Endothelial cell of umbilical vein (primary cell): ENCODE measurements around the gene SIM1. TPM values are rescaled to one million over a fixed set of nuclear protein-coding genes. Genes with fewer than 3 reads are reported as not detected.

Experiments
- BruUV-seq: library from RNA; stranded (reverse); fragments of 400-500 nt; replicated peaks from 2 replicates; lab custom pipeline; 2021; lab: Mats Ljungman, UMichigan
- CTCF ChIA-PET: fragments of 300-600, 350-600 bp; sonication (Branson Sonifier 250); formaldehyde crosslinking; loops from one replicate; lab custom pipeline; 2021; ENCODE audit warnings: antibody characterized with exemption, inconsistent platforms; lab: Charles Lee
- POLR2A ChIA-PET: fragments of 300-600, 350-600 bp; sonication (Branson Sonifier 250); formaldehyde crosslinking; loops from one replicate; lab custom pipeline; 2021; ENCODE audit warnings: antibody characterized with exemption, inconsistent platforms; lab: Charles Lee
- DNase-seq: peaks from one replicate; pipeline ENCODE4 v3.0.0-alpha.2; 2011; ENCODE audit warnings: low read depth, low spot score
- FAIRE-seq: peaks from 2 replicates; lab custom pipeline; 2011; peaks lifted over from hg19 to GRCh38; lab: Jason Lieb, UNC
- H2AFZ ChIP-seq: 2 replicates; pipeline ENCODE4 v1.6.0; 2012; ENCODE audit warnings: low read depth, low read length, control low read depth, inconsistent platforms
- H3K27ac ChIP-seq: 2 replicates; pipeline ENCODE4 v1.5.1; 2011; ENCODE audit warnings: low read depth, mild to moderate bottlenecking, control low read depth, low read length, moderate library complexity; ENCODE audit not compliant: insufficient read depth
- H3K27me3 ChIP-seq, 2 experiments: 2 replicates each; pipeline versions ENCODE4 v1.6.0 to v1.6.1; 2011; ENCODE audit warnings: low read length in 2 of 2, mixed read lengths in 1 of 2; ENCODE audit not compliant: control insufficient read depth in 2 of 2, insufficient read depth in 2 of 2
- H3K36me3 ChIP-seq, 2 experiments: 2 replicates in 1 of 2; 3 replicates in 1 of 2; pipeline ENCODE4 v1.5.1; 2011; ENCODE audit warnings: low read length in 2 of 2, mild to moderate bottlenecking in 1 of 2, moderate library complexity in 1 of 2; ENCODE audit not compliant: control insufficient read depth in 2 of 2, insufficient read depth in 2 of 2; ENCODE audit errors: extremely low read depth in 1 of 2
- H3K4me1 ChIP-seq: 3 replicates; pipeline ENCODE4 v1.5.1; 2011; ENCODE audit warnings: mild to moderate bottlenecking, low read length; ENCODE audit not compliant: control insufficient read depth, insufficient read depth; ENCODE audit errors: extremely low read depth
- H3K4me2 ChIP-seq: 2 replicates; pipeline ENCODE4 v1.6.1; 2011; ENCODE audit warnings: low read length, control low read depth, mixed read lengths; ENCODE audit not compliant: insufficient read depth
- H3K4me3 ChIP-seq, 3 experiments: fragments of 200-600 bp in 1 of 3; sonication (generic), shearing (Covaris generic) in 1 of 3; replicated peaks in 1 of 3; 2 replicates each; pipeline ENCODE4 v1.5.1; 2011 to 2016; ENCODE audit warnings: control low read depth in 3 of 3, low read length in 3 of 3, mild to moderate bottlenecking in 2 of 3, inconsistent platforms in 1 of 3, low read depth in 1 of 3, moderate library complexity in 1 of 3; ENCODE audit not compliant: insufficient read depth in 1 of 3
- H3K79me2 ChIP-seq: 2 replicates; pipeline ENCODE4 v1.6.0; 2012; ENCODE audit warnings: low read length, inconsistent platforms; ENCODE audit not compliant: control insufficient read depth, insufficient read depth
- H3K9ac ChIP-seq: replicated peaks from 2 replicates; pipeline ENCODE3; 2011; ENCODE audit warnings: low read length, control low read depth; ENCODE audit not compliant: insufficient read depth; ENCODE audit errors: extremely low read depth
- H3K9me1 ChIP-seq: replicated peaks from 3 replicates; pipeline ENCODE4 v1.6.0; 2011; ENCODE audit warnings: mild to moderate bottlenecking, low read length; ENCODE audit not compliant: control insufficient read depth, insufficient read depth; ENCODE audit errors: extremely low read depth
- H3K9me3 ChIP-seq: replicated peaks from 2 replicates; pipeline ENCODE4 v1.5.1; 2012; ENCODE audit warnings: low read length, inconsistent platforms; ENCODE audit not compliant: control insufficient read depth, insufficient read depth
- H4K20me1 ChIP-seq: replicated peaks from 2 replicates; pipeline ENCODE3; 2011; ENCODE audit warnings: mild to moderate bottlenecking, low read length; ENCODE audit not compliant: control insufficient read depth, insufficient read depth; ENCODE audit errors: extremely low read depth
- EZH2 ChIP-seq: IDR thresholded peaks from 2 replicates; pipeline ENCODE4 v1.6.1; 2012; ENCODE audit warnings: borderline replicate concordance, low read depth, mild to moderate bottlenecking, moderate library complexity, low read length, inconsistent platforms; ENCODE audit not compliant: severe bottlenecking
- FOS ChIP-seq: IDR thresholded peaks from 2 replicates; pipeline ENCODE4 v1.6.1; 2011; ENCODE audit warnings: mild to moderate bottlenecking, low read length, moderate library complexity, borderline replicate concordance; ENCODE audit not compliant: insufficient read depth
- GATA2 ChIP-seq: IDR thresholded peaks from 2 replicates; pipeline ENCODE4 v1.7.0; 2011; ENCODE audit warnings: low read depth, mild to moderate bottlenecking, moderate library complexity, mixed read lengths, low read length; ENCODE audit not compliant: insufficient read length, insufficient read depth
- JUN ChIP-seq: IDR thresholded peaks from 2 replicates; pipeline ENCODE4 v1.6.1; 2011; ENCODE audit warnings: borderline replicate concordance, low read depth; ENCODE audit not compliant: insufficient read length, insufficient read depth
- MYC ChIP-seq: IDR thresholded peaks from one replicate; pipeline ENCODE4 v1.6.1; 2011; ENCODE audit warnings: mild to moderate bottlenecking, low read depth, low read length
- POLR2A ChIP-seq: IDR thresholded peaks from 2 replicates; pipeline ENCODE4 v1.6.1; 2012; ENCODE audit warnings: low read depth, mild to moderate bottlenecking, control low read depth, low read length
- POLR2AphosphoS5 ChIP-seq: IDR thresholded peaks from 2 replicates; pipeline ENCODE4 v1.6.1; 2012; ENCODE audit warnings: low read depth, mild to moderate bottlenecking, control low read depth, low read length, moderate library complexity; ENCODE audit not compliant: insufficient read depth
- dilution Hi-C: fragments of 300-500 bp; cut with MboI; formaldehyde crosslinking; loops from one replicate; pipeline ENCODE4 v1.15.0; 2019; ENCODE audit warnings: low sequenced_read_pairs; ENCODE audit not compliant: extremely low pct_ligation_motif_present
- intact Hi-C: fragments of 100-400 bp; cut with micrococcal nuclease; formaldehyde crosslinking; loops from one replicate; pipeline ENCODE4 v1.10.0; 2022
- polyA plus RNA-seq, 4 experiments: library from polyadenylated mRNA; depleted of rRNA in 3 of 4; stranded (reverse) in 3 of 4; unstranded in 1 of 4; fragments of >200 nt; gene quantifications; 2 replicates each; pipeline versions ENCODE4 v1.2.1 to v1.2.3, GENCODE V29; 2011 to 2012; ENCODE audit warnings: missing spikeins in 1 of 4
- total RNA-seq: library from RNA; stranded (reverse); gene quantifications from 2 replicates; pipeline ENCODE4 v1.2.3, GENCODE V29; 2021
- TF ChIP-seq, protein P1 (sequence below), 2 donors: IDR thresholded peaks; 1 replicate in 1 of 2; 2 replicates in 1 of 2; pipeline ENCODE4 v1.5.1; 2011; ENCODE audit warnings: low read length in 2 of 2, mild to moderate bottlenecking in 2 of 2, moderate library complexity in 2 of 2, control low read depth in 1 of 2, inconsistent platforms in 1 of 2, low read depth in 1 of 2; ENCODE audit not compliant: insufficient read depth in 1 of 2; ENCODE audit errors: extremely low read depth in 1 of 2
- TF ChIP-seq, protein P2 (sequence below): IDR thresholded peaks from 2 replicates; pipeline ENCODE4 v1.6.1; 2011; ENCODE audit not compliant: insufficient read depth, insufficient read length

SIM1 gene
- total and polyA plus RNA-seq, 2 donors (not counting 3 experiments of a cell fraction or from before 2014, with no cell fraction given) = 0.14 to 0.29 TPM

DNA sequence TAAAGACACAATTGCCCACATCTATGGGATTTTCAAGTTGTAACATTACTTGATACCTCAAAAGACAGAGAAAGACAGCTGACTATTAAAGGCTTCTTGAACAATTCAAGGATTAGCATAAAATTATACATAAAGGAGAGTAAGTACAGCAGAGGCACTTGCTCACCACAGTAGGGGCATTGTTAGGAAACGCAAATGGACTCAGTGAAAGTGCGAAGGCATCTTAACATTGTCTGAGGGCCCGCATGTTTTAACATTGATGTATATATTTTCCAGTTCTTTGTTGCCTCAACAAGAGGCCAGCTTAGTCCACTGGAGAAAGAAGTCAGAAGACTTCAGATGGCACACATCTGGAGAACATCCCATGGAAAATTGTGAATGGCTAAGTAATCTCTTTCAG is 115.4 kb downstream of the SIM1 start:
- H3K9ac ChIP-seq = no peak overlapping the region
- TF ChIP-seq, protein P1, sequence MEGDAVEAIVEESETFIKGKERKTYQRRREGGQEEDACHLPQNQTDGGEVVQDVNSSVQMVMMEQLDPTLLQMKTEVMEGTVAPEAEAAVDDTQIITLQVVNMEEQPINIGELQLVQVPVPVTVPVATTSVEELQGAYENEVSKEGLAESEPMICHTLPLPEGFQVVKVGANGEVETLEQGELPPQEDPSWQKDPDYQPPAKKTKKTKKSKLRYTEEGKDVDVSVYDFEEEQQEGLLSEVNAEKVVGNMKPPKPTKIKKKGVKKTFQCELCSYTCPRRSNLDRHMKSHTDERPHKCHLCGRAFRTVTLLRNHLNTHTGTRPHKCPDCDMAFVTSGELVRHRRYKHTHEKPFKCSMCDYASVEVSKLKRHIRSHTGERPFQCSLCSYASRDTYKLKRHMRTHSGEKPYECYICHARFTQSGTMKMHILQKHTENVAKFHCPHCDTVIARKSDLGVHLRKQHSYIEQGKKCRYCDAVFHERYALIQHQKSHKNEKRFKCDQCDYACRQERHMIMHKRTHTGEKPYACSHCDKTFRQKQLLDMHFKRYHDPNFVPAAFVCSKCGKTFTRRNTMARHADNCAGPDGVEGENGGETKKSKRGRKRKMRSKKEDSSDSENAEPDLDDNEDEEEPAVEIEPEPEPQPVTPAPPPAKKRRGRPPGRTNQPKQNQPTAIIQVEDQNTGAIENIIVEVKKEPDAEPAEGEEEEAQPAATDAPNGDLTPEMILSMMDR (IDR thresholded peaks at IDR 0.05; ENCODE audit: extremely low read depth in 1 of 2, insufficient read depth in 1 of 2, low read depth in 1 of 2, low read length in 2 of 2) = no peak
- TF ChIP-seq MYC = no peak
- no peak for TF ChIP-seq EZH2
- TF ChIP-seq GATA2 = no peak
- no peak for TF ChIP-seq JUN
- TF ChIP-seq POLR2AphosphoS5 = no peak
- TF ChIP-seq POLR2A = no peak
- TF ChIP-seq, protein P2, sequence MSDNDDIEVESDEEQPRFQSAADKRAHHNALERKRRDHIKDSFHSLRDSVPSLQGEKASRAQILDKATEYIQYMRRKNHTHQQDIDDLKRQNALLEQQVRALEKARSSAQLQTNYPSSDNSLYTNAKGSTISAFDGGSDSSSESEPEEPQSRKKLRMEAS = no peak
- no peak for TF ChIP-seq FOS
- H3K27me3 ChIP-seq = no peaks in the 10 kb centered on the region
- H3K4me3 ChIP-seq = no peak overlapping the region
- no peak for FAIRE-seq
- BruUV-seq = no TSS peak
- POLR2A ChIA-PET = no interaction called here
- no peak overlapping the region for H3K4me2 ChIP-seq
- H4K20me1 ChIP-seq = no peaks in the 10 kb centered on the region
- intact Hi-C loops = no loop called here
- no peaks in the 10 kb centered on the region for H3K79me2 ChIP-seq
- no peaks in the 10 kb centered on the region for H3K36me3 ChIP-seq
- H2AFZ ChIP-seq = no peak overlapping the region
- peaks cover 42% of the 10 kb centered on the region for H3K4me1 ChIP-seq
- CTCF ChIA-PET = interaction anchor here (1.0 kb wide), 1 partner anchor 92 kb away, joined by 3 read pairs; no protein-coding TSS in a partner anchor
- dilution Hi-C loops = no loop called here
- H3K9me3 ChIP-seq = no peaks in the 10 kb centered on the region
- H3K9me1 ChIP-seq = no peaks in the 10 kb centered on the region
- H3K27ac ChIP-seq = no peak overlapping the region
- no peak for DNase-seq
